GM21825 (cell line): ENCODE results near the gene DNAJB5.

Experiments
- ATAC-seq: cut with Tn5 transposase; IDR thresholded peaks from one replicate; pipeline ENCODE4 v1.9.1; 2021; ENCODE audit warnings: mild to moderate bottlenecking, moderate library complexity; ENCODE audit not compliant: unreplicated experiment

Gene DNAJB5

GRCh38 chr9:35044071-35044470 lies 54.5 kb downstream of the DNAJB5 start:
- ATAC-seq, result no peak
